Hepatocyte (in vitro differentiated cells): ENCODE measurements around the gene PTPRN2. TPM values are rescaled to one million over a fixed set of nuclear protein-coding genes. Genes with fewer than 3 reads are reported as not detected.

Experiments
- DNase-seq: peaks from one replicate; pipeline ENCODE4 v3.0.0-alpha.2; 2016; ENCODE audit warnings: low spot score
- H2AFZ ChIP-seq: fragments of 200-600 bp; sonication (generic); 2 replicates; pipeline ENCODE4 v1.6.0; 2016; ENCODE audit warnings: antibody characterized with exemption, mild to moderate bottlenecking
- H3K27ac ChIP-seq: fragments of 200-600 bp; sonication (generic); 2 replicates; pipeline ENCODE4 v1.5.1; 2016; ENCODE audit warnings: mild to moderate bottlenecking
- H3K27me3 ChIP-seq: fragments of 200-600 bp; sonication (generic); 2 replicates; pipeline ENCODE4 v1.6.1; 2016
- H3K36me3 ChIP-seq: fragments of 200-600 bp; sonication (generic); replicated peaks from 2 replicates; pipeline ENCODE4 v1.5.1; 2016; ENCODE audit warnings: low read depth; ENCODE audit not compliant: insufficient read depth
- H3K4me1 ChIP-seq: fragments of 200-600 bp; sonication (generic); 2 replicates; pipeline ENCODE4 v1.5.1; 2016; ENCODE audit warnings: mild to moderate bottlenecking, moderate library complexity; ENCODE audit not compliant: insufficient read depth
- H3K4me2 ChIP-seq: fragments of 200-600 bp; sonication (generic); 2 replicates; pipeline ENCODE4 v1.6.0; 2016
- H3K4me3 ChIP-seq: fragments of 200-600 bp; sonication (generic); 2 replicates; pipeline ENCODE4 v1.5.1; 2016; ENCODE audit warnings: mild to moderate bottlenecking
- H3K79me2 ChIP-seq: fragments of 200-600 bp; sonication (generic); 2 replicates; pipeline ENCODE4 v1.6.0; 2017; ENCODE audit warnings: mild to moderate bottlenecking
- H3K9me2 ChIP-seq: fragments of 200-600 bp; sonication (generic); replicated peaks from 2 replicates; pipeline ENCODE4 v1.6.0; 2017; ENCODE audit warnings: mild to moderate bottlenecking; ENCODE audit not compliant: insufficient read depth
- H3K9me3 ChIP-seq: fragments of 200-600 bp; sonication (generic); 2 replicates; pipeline ENCODE4 v1.5.1; 2016; ENCODE audit warnings: low read depth, mild to moderate bottlenecking
- H4K20me1 ChIP-seq: fragments of 200-600 bp; sonication (generic); 2 replicates; pipeline ENCODE4 v1.6.0; 2016; ENCODE audit warnings: mild to moderate bottlenecking; ENCODE audit not compliant: insufficient read depth, poor library complexity, severe bottlenecking
- CTCF ChIP-seq: fragments of 200-600 bp; sonication (generic); IDR thresholded peaks from 2 replicates; pipeline ENCODE4 v1.5.1; 2016; ENCODE audit warnings: antibody characterized with exemption, mild to moderate bottlenecking; ENCODE audit not compliant: poor library complexity
- EZH2 ChIP-seq: fragments of 200-600 bp; sonication (generic); IDR thresholded peaks from 2 replicates; pipeline ENCODE4 v1.6.1; 2016; ENCODE audit warnings: antibody characterized with exemption, mild to moderate bottlenecking, borderline replicate concordance
- EZH2phosphoT487 ChIP-seq: fragments of 200-600 bp; sonication (generic); IDR thresholded peaks from one replicate; pipeline ENCODE4 v1.6.1; 2018; ENCODE audit warnings: antibody characterized with exemption, mild to moderate bottlenecking, low read depth, moderate library complexity; ENCODE audit not compliant: unreplicated experiment, severe bottlenecking
- WGBS: methylation state at CpG from one replicate; pipeline ENCODE4 v1.1.6; 2016; ENCODE audit warnings: low lambda C conversion rate; ENCODE audit errors: missing lambda C conversion rate; 5-methylcytosine and 5-hydroxymethylcytosine counted together
- polyA plus RNA-seq: library from polyadenylated mRNA; unstranded; fragments of >200 nt; fragmentation: Nextera tagmentation; extraction: Ambion mirVana; gene quantifications from 2 replicates; pipeline ENCODE4 v1.2.1, GENCODE V29; 2016
- total RNA-seq: library from RNA; depleted of rRNA; stranded (reverse); fragments of >200 nt; gene quantifications from 2 replicates; pipeline ENCODE4 v1.2.3, GENCODE V29; 2014

Gene PTPRN2
- total and polyA plus RNA-seq, 2 experiments from 2014 or later, result 2.1 to 3.3 TPM

- Histone ChIP-seq H3K9me3 (no peaks in the 10 kb centered on the region), H3K36me3 (no peaks in the 10 kb centered on the region), H3K4me2 (no peak overlapping the region), H4K20me1 (no peaks in the 10 kb centered on the region), H3K4me3 (no peak overlapping the region), H3K9me2 (no peaks in the 10 kb centered on the region), H3K27ac (no peak overlapping the region), H3K4me1 (no peaks in the 10 kb centered on the region), H2AFZ (no peak overlapping the region), H3K79me2 (no peaks in the 10 kb centered on the region), H3K27me3 (no peaks in the 10 kb centered on the region)
- TF ChIP-seq EZH2phosphoT487, result no peak
- no peak for TF ChIP-seq CTCF
- no peak for TF ChIP-seq EZH2
- DNase-seq, result no peak
- WGBS, result 82% methylated on average over 16 of the region's 16 CpGs
These were observed 113.1 kb downstream of the PTPRN2 start for GRCh38 chr7:158474488-158474887.

- Histone ChIP-seq H3K36me3 (no peaks in the 10 kb centered on the region), H3K4me1 (no peaks in the 10 kb centered on the region), H3K9me2 (no peaks in the 10 kb centered on the region), H3K79me2 (no peaks in the 10 kb centered on the region), H3K4me3 (no peak overlapping the region), H3K27me3 (no peaks in the 10 kb centered on the region), H3K9me3 (no peaks in the 10 kb centered on the region), H2AFZ (no peak overlapping the region), H3K27ac (no peak overlapping the region), H4K20me1 (no peaks in the 10 kb centered on the region), H3K4me2 (no peak overlapping the region)
- DNase-seq, result no peak
- WGBS, result 93% methylated on average over 12 of the region's 12 CpGs
- TF ChIP-seq CTCF (no peak), EZH2 (no peak), EZH2phosphoT487 (no peak)
These were observed 113.7 kb downstream of the PTPRN2 start for GRCh38 chr7:158473946-158474345.

- Histone ChIP-seq H3K27ac (no peak overlapping the region), H3K79me2 (no peaks in the 10 kb centered on the region), H3K9me2 (no peaks in the 10 kb centered on the region), H4K20me1 (no peaks in the 10 kb centered on the region), H3K4me2 (no peak overlapping the region), H3K4me3 (no peak overlapping the region), H3K36me3 (no peaks in the 10 kb centered on the region), H2AFZ (no peak overlapping the region), H3K9me3 (no peaks in the 10 kb centered on the region), H3K4me1 (no peaks in the 10 kb centered on the region), H3K27me3 (no peaks in the 10 kb centered on the region)
- DNase-seq, result no peak
- TF ChIP-seq CTCF (no peak), EZH2phosphoT487 (no peak), EZH2 (no peak)
- 64% methylated on average over 13 of the region's 13 CpGs for WGBS
These were observed 114.4 kb downstream of the PTPRN2 start for GRCh38 chr7:158473221-158473620.

- Histone ChIP-seq H4K20me1 (no peaks in the 10 kb centered on the region), H3K27me3 (no peaks in the 10 kb centered on the region), H3K79me2 (no peaks in the 10 kb centered on the region), H3K9me2 (no peaks in the 10 kb centered on the region), H2AFZ (no peak overlapping the region), H3K4me3 (no peak overlapping the region), H3K27ac (no peak overlapping the region), H3K4me2 (no peak overlapping the region), H3K9me3 (no peaks in the 10 kb centered on the region), H3K4me1 (no peaks in the 10 kb centered on the region), H3K36me3 (no peaks in the 10 kb centered on the region)
- 88% methylated on average over 11 of the region's 11 CpGs for WGBS
- TF ChIP-seq CTCF, result no peak
- TF ChIP-seq EZH2phosphoT487, result no peak
- no peak for TF ChIP-seq EZH2
- DNase-seq, result no peak
These were observed 115.0 kb downstream of the PTPRN2 start for GRCh38 chr7:158472596-158472995.
